GM18520 (cell line): ENCODE results near the gene GNB2.
"Not testable (repeated sequence)": the region's sequence is repeated elsewhere in the genome, so short reads cannot be mapped to it uniquely, and the experiment has no call there.

Source experiments
- ATAC-seq: cut with Tn5 transposase; IDR thresholded peaks from one replicate; pipeline ENCODE4 v1.9.1; 2021; ENCODE audit not compliant: unreplicated experiment

GNB2 gene

DNA sequence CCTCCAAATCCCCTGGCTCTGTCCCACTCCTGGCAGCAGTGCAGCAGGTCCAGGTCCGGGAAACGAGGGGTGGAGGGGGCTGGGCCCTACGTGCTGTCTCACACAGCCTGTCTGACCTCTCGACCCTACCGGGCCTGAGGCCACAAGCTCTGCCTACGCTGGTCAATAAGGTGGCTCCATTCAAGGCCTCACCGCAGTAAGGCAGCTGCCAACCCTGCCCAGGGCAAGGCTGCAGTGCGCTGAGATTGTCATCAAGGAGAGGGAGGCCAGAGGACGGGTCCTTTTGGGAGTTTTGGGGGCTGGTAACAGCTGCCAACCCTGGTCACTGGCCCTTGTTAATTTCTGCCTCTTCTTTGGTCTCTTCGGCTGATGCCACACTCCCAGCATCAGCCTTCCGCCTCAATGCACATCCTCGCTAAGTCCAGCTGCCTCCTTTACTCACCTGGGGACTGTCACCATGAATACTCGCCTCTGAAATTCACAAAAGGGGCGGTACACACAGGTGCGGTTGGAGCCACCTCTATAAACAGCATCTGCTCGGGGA, 50.3 kb downstream of the GNB2 start:
- no peak for ATAC-seq

DNA sequence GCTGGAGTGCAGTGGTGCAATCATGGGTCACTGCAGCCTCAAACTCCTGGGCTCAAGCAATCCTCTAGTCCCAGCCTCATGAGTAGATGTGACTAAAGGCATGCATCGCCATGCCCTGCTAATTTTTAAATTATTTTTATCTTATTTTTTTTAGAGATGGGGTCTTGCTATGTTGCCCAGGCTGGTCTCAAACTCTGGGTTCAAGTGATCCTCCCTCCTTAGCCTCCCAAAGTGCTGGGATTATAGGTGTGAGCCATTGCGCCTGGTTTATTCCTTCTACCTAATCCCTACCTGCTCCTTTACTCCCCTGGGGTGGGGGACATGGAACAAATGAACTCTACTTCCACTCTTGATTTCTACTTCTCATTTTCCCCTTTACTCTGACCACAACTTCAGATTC, 50.8 kb downstream of the GNB2 start:
- ATAC-seq, result not testable (repeated sequence)

DNA sequence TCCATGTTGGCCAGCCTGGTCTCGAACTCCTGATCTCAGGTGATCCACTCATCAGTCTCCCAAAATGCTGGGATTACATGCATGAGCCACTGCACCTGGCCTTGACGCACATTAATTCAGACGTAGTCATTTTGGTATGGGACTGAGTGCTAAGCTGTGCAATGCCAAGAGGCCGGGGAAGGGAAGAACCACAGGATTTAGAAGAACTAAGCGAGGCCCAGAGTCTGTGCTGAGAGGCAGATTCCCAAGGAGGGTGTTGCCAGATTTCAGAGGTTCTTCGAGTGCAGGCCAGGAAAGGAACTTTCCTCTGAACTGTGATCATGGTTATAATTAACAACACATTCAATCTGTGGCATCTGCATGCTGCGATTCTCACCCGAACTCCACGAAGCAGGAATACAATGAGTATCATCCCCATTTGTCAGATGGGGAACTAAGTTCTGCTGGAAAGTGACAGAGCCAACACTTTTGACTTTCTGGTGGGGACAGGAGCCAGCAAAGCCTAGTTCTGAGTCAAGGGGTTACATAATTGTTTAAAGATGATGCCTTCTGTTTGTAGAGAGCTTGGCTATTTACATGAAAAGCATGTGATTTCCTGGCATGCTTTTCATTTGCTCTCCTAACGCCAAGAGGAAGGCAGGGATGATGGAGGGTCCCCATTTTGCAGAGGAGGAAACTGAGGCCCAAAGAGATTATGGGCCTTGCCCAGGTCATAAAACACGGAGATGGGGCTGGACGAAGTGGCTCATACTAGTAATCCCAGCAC, 53.6 kb downstream of the GNB2 start:
- no peak for ATAC-seq

DNA sequence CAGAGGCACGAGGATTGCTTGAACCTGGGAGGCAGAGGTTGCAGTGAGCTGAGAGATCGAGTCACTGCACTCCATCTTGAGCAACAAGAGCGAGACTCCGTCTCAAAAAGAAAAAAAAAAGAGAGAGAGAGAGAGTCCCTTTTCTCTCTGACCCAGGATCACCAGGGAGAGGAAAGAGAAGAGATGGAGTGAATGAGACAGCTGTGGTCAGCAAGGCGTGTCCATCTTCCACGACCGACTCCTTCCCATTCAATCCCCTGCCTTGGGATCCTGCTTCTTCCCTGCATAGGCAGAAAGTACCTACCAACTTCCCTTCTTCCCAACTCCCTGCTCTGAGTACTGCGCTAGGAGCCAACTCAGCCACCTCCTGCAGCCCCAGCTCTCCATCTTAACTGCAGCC, 54.7 kb downstream of the GNB2 start:
- ATAC-seq, result no peak
